ENCODE results near the gene CLCN1.

Gene CLCN1

GRCh38 chr7:143321242-143321641, 5.3 kb downstream of the CLCN1 start:
- no peak overlapping the region for H3K27ac ChIP-seq (ENCODE audit: low read length)
- H2AFZ ChIP-seq (ENCODE audit: low read depth, low read length): no peak overlapping the region
- no peaks in the 10 kb centered on the region for H3K36me3 ChIP-seq (ENCODE audit: insufficient read depth, low read length)
- no peaks in the 10 kb centered on the region for H3K79me2 ChIP-seq (ENCODE audit: insufficient read depth, low read length)
- H3K27me3 ChIP-seq (ENCODE audit: insufficient read depth, low read length, poor library complexity): no peaks in the 10 kb centered on the region
- no peaks in the 10 kb centered on the region for H4K20me1 ChIP-seq (ENCODE audit: insufficient read depth, low read length)
- H3K4me2 ChIP-seq (ENCODE audit: insufficient read depth, low read length): no peak overlapping the region
- H3K4me3 ChIP-seq (ENCODE audit: low read depth in 1 of 2, low read length in 2 of 2): no peak overlapping the region
- ATAC-seq (ENCODE audit: insufficient read depth, low read depth) (no peak), DNase-seq (no peak)
- no peaks in the 10 kb centered on the region for H3K9me3 ChIP-seq (ENCODE audit: insufficient read depth, low read length, severe bottlenecking)
- no peak overlapping the region for H3K9ac ChIP-seq (ENCODE audit: low read depth, low read length)
- H3K4me1 ChIP-seq (ENCODE audit: insufficient read depth, low read length): no peaks in the 10 kb centered on the region
- no peak for TF ChIP-seq EZH2 (IDR thresholded peaks at IDR 0.05; ENCODE audit: borderline replicate concordance, low read depth, low read length, severe bottlenecking)

- Histone ChIP-seq H3K27me3 (ENCODE audit: insufficient read depth, low read length, poor library complexity) (no peaks in the 10 kb centered on the region), H3K9me3 (ENCODE audit: insufficient read depth, low read length, severe bottlenecking) (no peaks in the 10 kb centered on the region), H3K4me3 (ENCODE audit: low read depth in 1 of 2, low read length in 2 of 2) (no peak overlapping the region), H2AFZ (ENCODE audit: low read depth, low read length) (no peak overlapping the region), H3K36me3 (ENCODE audit: insufficient read depth, low read length) (no peaks in the 10 kb centered on the region), H4K20me1 (ENCODE audit: insufficient read depth, low read length) (no peaks in the 10 kb centered on the region), H3K27ac (ENCODE audit: low read length) (no peak overlapping the region), H3K9ac (ENCODE audit: low read depth, low read length) (no peak overlapping the region), H3K4me1 (ENCODE audit: insufficient read depth, low read length) (no peaks in the 10 kb centered on the region), H3K79me2 (ENCODE audit: insufficient read depth, low read length) (no peaks in the 10 kb centered on the region), H3K4me2 (ENCODE audit: insufficient read depth, low read length) (no peak overlapping the region)
- no peak for DNase-seq
- ATAC-seq (ENCODE audit: insufficient read depth, low read depth): 0 out of 3 replicates have a peak, but pooled peaks have one; percentile 44
- TF ChIP-seq CTCF (IDR thresholded peaks at IDR 0.05; ENCODE audit: borderline replicate concordance, extremely low read depth, low read length, poor library complexity, severe bottlenecking) (no peak), EZH2 (IDR thresholded peaks at IDR 0.05; ENCODE audit: borderline replicate concordance, low read depth, low read length, severe bottlenecking) (no peak)
Measured at GRCh38 chr7:143321734-143322133, 5.8 kb downstream of the CLCN1 start.

GRCh38 chr7:143322760-143323633, 7.1 kb downstream of the CLCN1 start:
- 0 out of 3 replicates have a peak, but pooled peaks have one; percentile 14 for ATAC-seq (ENCODE audit: insufficient read depth, low read depth)
- no peaks in the 10 kb centered on the region for H3K4me1 ChIP-seq (ENCODE audit: insufficient read depth, low read length)
- no peak overlapping the region for H3K27ac ChIP-seq (ENCODE audit: low read length)
- H3K4me3 ChIP-seq (ENCODE audit: low read depth in 1 of 2, low read length in 2 of 2): no peak overlapping the region
- no peak overlapping the region for H3K9ac ChIP-seq (ENCODE audit: low read depth, low read length)
- H3K9me3 ChIP-seq (ENCODE audit: insufficient read depth, low read length, severe bottlenecking): no peaks in the 10 kb centered on the region
- no peak overlapping the region for H3K4me2 ChIP-seq (ENCODE audit: insufficient read depth, low read length)
- TF ChIP-seq CTCF (IDR thresholded peaks at IDR 0.05; ENCODE audit: borderline replicate concordance, extremely low read depth, low read length, poor library complexity, severe bottlenecking) (no peak), EZH2 (IDR thresholded peaks at IDR 0.05; ENCODE audit: borderline replicate concordance, low read depth, low read length, severe bottlenecking) (no peak)
- no peak for DNase-seq
- no peaks in the 10 kb centered on the region for H3K27me3 ChIP-seq (ENCODE audit: insufficient read depth, low read length, poor library complexity)
- H2AFZ ChIP-seq (ENCODE audit: low read depth, low read length): no peak overlapping the region
- no peaks in the 10 kb centered on the region for H3K36me3 ChIP-seq (ENCODE audit: insufficient read depth, low read length)
- no peaks in the 10 kb centered on the region for H3K79me2 ChIP-seq (ENCODE audit: insufficient read depth, low read length)
- H4K20me1 ChIP-seq (ENCODE audit: insufficient read depth, low read length): no peaks in the 10 kb centered on the region

- DNase-seq: no peak
- Histone ChIP-seq H3K4me3 (ENCODE audit: low read depth in 1 of 2, low read length in 2 of 2) (no peak overlapping the region), H3K27ac (ENCODE audit: low read length) (no peak overlapping the region), H3K9ac (ENCODE audit: low read depth, low read length) (no peak overlapping the region), H3K79me2 (ENCODE audit: insufficient read depth, low read length) (no peaks in the 10 kb centered on the region), H3K36me3 (ENCODE audit: insufficient read depth, low read length) (no peaks in the 10 kb centered on the region), H4K20me1 (ENCODE audit: insufficient read depth, low read length) (no peaks in the 10 kb centered on the region), H3K4me1 (ENCODE audit: insufficient read depth, low read length) (no peaks in the 10 kb centered on the region), H3K9me3 (ENCODE audit: insufficient read depth, low read length, severe bottlenecking) (no peaks in the 10 kb centered on the region), H2AFZ (ENCODE audit: low read depth, low read length) (no peak overlapping the region), H3K27me3 (ENCODE audit: insufficient read depth, low read length, poor library complexity) (no peaks in the 10 kb centered on the region), H3K4me2 (ENCODE audit: insufficient read depth, low read length) (no peak overlapping the region)
- no peak for ATAC-seq (ENCODE audit: insufficient read depth, low read depth)
- no peak for TF ChIP-seq CTCF (IDR thresholded peaks at IDR 0.05; ENCODE audit: borderline replicate concordance, extremely low read depth, low read length, poor library complexity, severe bottlenecking)
- no peak for TF ChIP-seq EZH2 (IDR thresholded peaks at IDR 0.05; ENCODE audit: borderline replicate concordance, low read depth, low read length, severe bottlenecking)
Measured at GRCh38 chr7:143323653-143324052, 7.7 kb downstream of the CLCN1 start.
